GM19463 (cell line): ENCODE measurements around the gene TSHZ2.
"Not testable (repeated sequence)": the region's sequence is repeated elsewhere in the genome, so short reads cannot be mapped to it uniquely, and the experiment has no call there.

Experiments
- ATAC-seq: cut with Tn5 transposase; IDR thresholded peaks from one replicate; pipeline ENCODE4 v1.9.1; 2021; ENCODE audit warnings: mild to moderate bottlenecking, moderate library complexity; ENCODE audit not compliant: unreplicated experiment

Gene TSHZ2

DNA sequence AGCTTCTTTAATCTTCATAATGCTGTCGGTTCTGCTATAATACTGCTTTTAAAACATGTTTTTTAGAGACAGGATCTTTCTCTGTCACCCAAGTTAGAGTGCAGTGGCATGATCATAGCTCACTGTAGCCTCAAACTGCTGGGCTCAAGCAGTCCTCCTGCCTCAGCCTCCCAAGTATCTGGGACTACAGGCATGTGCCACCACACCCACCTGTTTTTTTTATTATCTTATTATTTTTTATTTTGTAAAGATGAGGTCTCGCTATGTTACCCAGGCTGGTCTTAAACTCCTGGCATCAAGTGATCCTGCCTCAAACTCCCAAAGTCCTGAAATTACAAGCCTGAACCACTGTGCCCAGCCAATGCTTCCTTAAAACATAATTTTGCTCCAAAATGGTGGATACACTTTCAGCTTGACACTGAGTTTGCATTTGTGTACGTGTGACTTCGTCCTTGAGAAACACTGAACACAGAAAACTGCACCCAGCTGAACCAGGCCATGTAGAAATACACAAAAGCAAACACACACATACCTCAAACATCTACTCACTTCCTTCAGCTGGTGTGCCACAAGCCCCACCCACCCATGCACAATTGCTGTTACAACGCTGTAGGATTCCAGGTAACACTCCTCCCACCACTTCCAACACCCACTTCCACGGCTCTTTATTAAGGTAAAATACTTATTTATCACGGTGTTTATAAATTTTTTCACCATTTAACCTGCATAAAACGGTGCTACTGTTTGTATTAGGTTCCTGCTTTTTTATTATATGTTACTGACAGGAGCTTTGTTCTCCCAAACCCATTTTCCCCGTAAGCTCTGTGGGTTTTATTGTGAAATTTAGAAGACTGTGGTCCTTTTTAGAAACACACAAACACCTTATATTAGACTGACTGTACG is 109.1 kb downstream of the TSHZ2 start:
- ATAC-seq: no peak

DNA sequence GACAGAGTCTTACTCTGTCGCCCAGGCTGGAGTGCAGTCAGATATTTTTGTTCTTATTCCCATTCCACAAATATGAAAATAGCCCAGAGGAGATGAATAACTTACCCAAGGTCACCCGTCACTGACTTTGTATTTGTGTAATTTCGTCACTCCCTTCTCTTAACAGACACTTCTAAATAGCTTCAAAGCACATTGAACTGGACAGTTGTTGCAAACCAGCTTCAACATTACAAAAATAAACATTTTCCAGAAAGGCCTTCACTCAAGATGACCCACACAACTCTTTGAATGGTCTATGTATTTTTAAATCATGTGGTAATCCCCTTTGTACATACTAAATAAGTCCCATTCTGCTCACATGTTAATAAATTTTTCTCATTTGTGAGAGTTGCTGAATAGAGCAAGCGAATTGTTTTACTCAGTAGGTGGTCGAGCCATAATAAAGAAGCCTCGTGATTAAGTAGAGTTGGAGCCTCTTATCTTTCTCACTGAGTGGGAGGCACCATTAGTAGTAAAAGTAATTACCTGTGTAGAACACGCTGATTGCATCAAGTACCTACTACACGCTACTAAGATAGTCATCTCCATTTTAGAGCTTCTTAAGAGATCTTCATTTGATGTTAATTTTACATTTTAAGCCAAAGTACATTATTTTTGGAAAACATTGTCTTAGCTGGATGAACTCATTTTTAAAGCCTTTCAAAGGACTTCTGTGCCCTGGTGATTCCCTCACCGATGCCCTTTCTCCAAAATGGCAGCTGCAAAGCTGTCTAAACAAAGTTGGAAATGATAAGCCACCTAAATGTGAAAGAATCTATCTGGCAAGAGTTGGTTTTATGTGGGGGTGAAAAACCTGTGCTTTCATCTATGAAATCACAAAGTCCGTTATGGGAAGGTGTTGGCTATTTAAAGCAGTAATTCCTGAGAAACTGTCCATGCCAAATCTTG is 110.0 kb downstream of the TSHZ2 start:
- no peak for ATAC-seq

DNA sequence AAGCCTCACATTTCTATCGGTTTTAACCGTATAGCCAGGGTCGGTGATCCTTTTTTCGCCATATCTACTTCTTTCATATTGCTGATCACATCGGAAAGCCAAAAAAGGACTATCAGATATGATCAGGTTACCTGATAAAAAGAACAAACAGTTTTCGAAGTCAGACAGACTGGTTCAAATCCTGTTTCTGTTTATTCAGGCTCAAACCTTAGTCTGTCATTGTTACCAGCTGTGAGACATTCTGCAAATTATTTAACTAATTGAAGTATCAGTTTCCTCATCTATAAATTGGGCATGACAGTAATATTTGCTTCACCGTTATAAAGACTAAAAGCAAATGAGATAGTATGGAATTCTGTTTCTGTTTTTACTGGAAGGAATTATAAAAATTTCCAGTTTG is 111.3 kb downstream of the TSHZ2 start:
- ATAC-seq: no peak

DNA sequence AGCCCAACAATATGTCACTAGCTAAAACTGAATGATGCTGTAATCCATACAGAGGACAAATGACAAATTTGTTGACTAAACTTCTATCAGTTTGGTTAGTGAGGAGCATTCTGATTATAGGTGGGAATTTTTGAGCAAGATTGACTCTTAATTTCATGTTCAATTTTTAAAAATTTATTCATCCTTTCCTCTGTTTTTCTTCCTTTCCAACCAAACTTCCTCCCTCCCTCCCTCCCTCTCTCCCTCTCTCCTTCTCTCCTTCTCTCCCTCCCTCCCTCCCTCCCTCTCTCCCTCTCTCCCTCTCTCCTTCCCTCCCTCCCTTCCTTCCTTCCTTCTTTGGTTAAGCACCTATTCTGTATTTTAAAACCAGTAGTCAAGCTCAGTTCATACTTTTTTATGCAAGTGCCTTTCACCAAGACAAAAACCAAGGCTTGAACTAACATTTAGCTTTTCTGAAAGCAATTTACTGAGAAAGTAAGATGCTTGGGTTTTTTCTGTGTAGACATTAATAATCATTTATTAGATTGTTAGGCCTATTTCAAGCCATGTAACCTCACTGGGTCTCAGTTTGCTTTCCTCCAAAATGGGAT is 112.3 kb downstream of the TSHZ2 start:
- ATAC-seq: no peak

DNA sequence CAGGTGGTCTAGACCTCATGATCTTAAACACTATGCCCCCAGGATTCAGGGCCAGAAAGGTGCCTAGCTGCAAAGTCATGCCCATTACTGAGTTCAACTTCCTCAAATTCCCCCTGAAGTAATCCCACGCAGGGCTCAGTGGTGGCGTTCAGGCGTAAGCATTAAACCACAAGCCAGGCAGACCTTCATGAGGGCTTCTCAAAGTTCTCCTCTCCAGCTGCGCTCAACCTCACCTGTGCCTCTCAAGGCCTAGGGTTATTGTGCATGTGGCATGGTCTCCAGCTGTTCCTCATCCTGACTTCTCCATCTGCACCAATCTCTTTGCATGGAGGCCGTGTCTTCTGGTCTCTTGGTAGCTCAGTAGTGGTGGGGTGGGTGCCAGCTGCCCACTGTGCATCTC is 113.6 kb downstream of the TSHZ2 start:
- ATAC-seq: no peak

DNA sequence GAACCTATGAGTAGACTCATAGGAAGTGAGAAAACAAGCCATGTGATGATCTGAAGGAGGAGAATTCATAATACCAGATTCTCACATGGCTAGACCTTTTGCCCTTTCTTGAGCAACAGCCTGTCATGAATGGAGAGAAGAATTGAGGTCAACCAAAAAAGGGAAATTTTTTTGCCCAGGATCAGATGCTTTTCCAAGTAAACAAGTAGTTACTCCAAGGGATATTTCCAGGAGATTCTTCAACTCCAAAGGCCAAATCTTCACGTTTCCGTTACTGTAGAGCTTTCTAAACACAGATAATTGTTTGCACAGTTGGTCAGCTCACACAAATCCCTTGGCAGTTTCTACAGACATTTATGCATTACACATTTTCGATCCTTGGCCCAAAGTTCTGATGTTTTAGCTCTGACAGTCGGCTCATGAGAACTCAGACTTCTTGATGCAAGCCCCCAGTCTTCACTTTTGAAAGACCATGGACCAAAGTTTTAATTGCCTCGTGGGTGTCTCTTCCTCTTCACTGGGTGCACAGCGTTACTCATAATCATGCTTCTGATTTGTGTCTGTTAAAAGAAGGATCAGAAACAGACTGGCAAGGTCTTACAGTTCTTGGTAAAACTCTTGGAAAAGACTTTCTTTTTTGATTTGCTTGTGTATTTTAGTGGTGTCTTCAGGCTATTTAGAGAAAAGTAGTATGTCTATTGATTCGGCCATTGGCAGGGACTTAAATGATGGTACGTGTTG is 115.0 kb downstream of the TSHZ2 start:
- ATAC-seq: no peak

DNA sequence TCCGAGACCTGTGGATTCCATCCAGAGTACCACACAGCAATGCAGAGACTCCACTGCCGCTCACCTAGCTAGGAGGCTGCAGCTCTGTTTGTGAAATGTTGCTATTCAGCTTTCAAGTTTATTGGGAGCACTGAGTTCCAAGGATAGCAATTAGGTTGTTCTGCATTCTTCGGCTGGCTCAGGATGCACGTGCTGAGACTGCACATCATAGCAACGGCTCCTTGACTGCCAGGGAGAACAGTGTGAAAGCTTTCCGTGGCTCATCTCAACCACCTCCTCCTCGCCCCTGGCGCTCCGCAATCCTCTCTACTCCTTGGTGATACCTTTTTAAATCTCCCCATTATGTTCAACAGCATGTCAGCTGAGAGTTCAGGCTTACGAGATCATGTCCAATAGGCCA is 116.6 kb downstream of the TSHZ2 start:
- no peak for ATAC-seq

DNA sequence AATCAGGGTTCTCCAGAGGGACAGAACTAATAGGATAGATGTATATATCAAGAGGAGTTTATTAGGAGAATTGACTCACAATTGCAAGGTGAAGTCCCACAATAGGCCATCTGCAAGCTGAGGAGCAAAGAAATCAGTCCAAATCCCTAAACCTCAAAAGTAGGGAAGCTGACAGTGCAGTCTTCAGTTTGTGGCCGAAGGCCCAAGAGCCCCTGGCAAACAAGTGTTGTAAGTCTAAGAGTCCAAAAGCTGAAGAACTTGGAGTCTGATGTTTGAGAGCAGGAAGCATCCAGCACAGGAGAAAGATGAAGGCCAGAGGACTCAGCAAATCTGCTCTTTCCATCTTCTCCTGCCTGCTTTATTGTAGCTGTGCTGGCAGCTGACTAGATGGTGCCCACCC is 117.7 kb downstream of the TSHZ2 start:
- not testable (repeated sequence) for ATAC-seq

DNA sequence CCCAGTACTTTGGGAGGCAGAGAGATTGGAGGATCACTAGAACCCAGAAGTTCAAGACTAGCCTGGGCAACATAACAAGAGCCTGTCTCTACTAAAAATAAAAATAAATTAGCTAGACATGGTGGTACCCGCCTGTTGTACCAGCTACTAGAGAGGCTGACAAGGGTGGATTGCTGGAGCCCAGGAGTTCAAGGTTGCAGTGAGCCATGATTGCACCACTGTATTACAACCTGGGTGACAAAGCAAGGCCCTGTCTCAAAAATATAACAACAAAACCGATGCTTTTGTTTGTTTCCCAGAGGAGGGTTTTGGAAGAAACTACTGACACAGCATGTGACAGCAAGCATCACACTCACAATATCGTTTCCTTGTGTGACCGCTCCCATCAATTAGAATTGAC is 119.6 kb downstream of the TSHZ2 start:
- no peak for ATAC-seq

DNA sequence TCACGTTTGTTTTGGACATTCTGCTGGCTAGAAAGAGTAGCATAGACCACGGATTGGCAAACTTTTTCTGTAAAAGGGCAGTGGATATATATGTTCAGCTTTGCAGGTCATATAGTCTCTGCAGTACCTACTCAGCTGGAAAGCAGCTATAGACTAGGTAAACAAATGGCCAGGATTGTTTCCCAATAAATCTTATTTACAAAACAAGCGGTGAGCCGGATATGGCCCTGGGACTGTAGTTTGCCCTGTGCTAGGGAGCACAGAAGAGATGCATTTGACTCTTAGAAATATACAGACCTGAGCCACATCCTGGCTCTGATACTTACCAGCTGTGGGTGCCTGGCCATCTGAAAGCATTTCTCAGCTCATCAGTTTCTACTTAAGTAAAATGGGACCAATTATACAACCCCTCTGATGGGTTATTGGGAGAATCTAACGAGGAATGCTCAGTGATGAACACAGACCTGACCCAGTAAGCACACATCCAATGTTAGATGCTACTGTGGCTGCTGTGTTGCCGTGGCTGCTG is 120.7 kb downstream of the TSHZ2 start:
- no peak for ATAC-seq

DNA sequence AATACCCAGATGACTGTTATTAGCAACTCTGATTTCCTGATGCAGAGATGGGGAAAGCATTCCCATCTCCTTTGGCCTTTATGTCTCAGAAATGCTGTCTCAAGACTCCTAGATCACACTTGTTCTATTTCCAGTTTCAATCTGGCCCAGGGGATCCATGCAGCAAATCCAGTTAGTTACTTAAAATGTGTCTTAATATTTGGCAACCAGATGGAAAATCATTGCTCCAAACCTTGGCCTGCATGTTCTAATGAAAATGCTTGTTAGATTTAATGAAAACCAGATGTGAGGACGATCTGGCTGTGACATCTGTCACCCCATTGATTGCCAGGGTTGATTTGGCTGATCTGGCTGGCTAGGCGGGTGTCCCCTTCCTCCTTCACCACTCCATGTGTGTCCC is 125.2 kb downstream of the TSHZ2 start:
- no peak for ATAC-seq

DNA sequence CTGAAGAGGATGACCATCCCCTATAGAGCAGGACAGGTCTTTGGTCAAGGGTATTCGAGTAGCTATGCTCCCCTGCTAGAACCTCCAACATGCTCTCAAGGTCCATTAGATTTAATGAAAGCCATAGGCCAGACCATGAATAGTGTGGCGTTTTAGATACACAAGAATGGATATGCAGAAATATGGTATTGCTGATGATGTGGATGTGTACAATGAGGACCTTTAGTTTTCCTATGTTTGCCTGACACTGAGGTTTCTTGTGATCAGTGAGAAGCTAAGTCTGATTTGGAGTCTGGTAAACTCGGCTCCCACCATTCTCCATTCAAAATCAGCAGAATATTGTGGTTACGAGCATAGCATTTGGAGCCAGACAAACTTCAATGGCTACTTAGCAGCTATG is 125.6 kb downstream of the TSHZ2 start:
- no peak for ATAC-seq

DNA sequence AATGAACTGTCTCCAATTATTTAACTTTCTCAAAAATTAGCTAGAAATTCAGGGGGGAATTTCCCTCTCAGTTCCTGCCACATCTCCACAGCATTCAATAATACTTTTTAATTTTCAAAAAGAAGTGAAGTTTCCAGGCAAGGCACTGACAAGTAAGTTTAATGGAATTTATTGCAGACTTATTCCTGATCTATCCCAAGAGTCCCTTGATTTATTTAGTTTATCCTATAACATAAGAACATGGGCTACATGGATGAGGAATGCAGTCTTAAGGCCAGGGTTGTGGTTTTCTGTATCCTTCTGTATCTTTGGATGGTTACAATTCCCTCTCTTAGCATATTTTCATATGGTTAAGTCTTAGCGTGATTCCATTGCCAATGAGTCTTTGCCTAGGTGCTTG is 126.5 kb downstream of the TSHZ2 start:
- no peak for ATAC-seq

DNA sequence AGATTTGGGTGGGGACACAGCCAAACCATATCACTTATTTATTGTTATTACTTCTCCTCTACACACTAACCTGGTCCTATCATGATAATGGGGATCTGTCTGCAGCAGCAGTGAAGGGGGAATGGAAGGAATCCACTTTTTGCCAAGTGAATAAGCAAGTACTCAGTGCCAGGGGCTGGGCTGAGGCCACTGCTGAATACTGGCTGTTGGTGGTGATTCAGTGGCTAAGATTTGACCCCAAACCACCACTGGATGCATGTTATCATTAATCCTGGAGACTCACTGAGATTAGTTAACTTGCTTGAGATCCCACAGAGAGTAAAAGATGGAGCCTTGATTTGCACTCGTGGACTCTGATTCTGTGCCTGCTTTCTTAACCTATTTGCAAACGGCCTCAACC is 127.7 kb downstream of the TSHZ2 start:
- ATAC-seq: no peak

DNA sequence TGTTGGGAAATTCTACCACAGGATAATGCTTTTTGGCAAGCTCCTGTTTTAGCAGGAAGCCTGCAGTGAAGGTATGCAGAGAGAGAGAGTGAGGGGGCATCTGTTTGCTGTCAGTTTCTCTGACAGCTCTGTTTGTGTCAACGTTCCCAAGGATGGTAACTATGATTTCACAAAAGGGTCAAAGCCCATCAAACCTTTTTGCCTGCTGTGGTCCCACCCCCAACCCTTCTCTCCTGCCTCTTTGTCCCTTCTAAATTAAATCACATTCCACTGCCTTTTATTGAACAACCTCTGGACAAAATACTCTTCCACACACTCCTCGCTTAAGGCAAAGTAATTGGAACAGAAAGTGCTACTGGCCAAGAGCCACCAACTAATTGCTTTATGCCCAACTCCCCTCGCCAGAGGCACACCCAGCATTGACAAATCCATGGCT is 128.3 kb downstream of the TSHZ2 start:
- ATAC-seq: no peak

DNA sequence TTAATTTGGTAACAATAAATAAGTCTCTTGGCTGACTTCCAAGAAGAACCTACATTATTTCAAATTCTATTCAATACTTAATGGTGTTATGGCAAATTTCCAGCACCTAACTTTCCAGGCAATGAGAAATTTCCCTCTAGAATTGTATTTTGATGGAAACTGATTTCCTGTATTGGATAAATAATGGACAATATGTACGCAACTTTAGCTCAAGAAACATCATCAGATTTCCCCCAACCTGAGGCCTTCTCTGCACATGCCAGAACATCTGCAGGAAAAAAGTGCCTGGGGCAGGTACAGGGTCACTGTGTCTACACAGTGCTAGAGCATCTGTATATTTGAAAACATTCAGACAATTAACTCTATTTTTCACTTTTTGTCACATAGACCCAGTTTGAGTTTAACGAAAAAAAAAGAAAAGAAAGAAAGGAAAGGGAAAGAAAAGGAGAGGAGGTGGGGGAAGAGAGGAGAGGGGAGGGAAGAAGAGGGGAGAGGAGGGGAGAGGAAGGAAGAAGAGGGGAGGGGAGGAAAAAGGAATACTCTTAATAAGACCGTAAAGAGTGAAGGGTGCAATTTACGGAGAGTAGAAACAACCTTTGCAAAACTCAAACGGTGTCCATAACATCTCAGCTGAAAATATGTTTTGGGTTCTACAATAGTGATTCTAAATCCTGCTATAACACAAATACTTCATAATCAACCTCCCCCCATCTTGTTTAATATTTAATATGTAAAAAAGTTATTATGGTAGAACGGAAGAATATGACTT is 130.0 kb downstream of the TSHZ2 start:
- ATAC-seq: no peak

DNA sequence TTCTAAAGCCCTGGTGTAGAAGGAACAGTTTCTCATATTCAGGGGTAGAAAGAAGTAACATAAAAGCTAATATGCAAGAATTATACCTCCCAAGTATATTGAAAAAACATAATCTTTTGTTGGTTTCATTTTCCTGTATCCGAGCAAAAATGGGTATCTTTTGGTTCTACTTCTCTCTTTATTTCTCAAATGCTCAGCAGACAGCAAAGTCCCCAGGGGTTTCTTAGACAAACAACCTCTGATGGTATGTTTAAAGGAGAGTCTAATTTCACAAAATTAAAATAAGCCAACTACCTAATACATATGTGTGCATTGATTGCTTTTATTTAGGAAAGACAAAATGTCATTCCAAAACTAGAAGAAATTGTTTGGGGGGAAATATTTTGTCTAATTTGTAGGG is 131.0 kb downstream of the TSHZ2 start:
- no peak for ATAC-seq

DNA sequence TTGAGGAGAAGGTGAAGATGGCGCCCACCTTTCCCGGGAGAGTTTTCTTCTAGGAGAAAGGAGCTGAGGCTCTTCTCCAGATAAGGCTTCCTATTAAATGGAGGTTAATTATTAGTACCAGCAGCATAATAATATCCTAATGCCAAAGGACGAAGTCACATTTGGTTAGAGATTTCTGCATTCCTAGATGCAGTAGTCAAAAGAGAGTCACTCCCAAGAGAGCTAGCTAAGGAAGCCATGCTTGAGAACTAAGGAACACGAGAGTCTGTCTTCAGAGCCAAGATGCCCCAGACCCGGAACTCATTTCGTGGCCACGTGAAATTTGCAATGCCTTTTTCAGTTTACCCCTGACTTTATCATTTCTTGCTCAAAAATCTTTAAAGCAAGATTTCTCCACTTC is 132.7 kb downstream of the TSHZ2 start:
- no peak for ATAC-seq

DNA sequence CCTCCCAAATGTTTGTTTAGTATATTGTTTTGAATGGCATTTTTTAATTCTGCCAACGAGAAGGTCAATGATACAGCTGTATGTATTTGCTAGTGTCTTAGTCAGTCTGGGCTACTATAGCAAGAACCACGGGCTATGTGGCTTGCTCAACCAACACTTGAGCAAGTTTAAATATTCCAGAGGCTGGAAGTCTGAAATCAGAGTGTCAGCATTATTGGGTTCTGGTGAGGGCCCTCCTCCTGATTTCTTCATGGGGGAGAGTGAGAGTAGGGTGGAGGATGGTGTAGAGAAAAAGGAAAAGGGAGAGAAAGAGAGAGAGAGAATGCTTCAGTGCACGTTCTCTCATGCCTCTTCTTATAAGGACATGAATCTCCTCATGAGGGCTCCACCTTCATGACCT is 144.6 kb downstream of the TSHZ2 start:
- no peak for ATAC-seq

DNA sequence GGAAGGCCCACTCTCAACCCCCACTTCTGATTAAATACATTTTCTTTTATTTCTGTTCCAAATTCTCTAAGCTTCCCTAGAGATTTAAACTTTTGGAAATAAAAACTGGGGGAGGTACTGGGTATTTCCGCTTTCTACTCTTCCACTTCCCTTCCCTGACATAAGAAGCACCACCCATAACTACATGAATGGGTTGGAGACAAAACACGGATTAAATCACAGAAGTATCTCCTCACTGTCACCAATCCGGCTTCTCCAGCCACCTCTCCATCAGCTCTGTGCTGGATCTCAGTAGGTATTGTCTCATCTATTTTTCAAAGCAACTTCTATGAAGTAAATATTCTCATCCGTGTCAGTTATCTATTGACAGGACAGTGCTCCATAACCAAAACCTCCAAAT is 150.7 kb downstream of the TSHZ2 start:
- no peak for ATAC-seq
